Neural crest cell (in vitro differentiated cells): ENCODE data around the gene EXOSC10. TPM values are rescaled to one million over a fixed set of nuclear protein-coding genes. Genes with fewer than 3 reads are reported as not detected.
"Not testable (repeated sequence)": the region's sequence is repeated elsewhere in the genome, so short reads cannot be mapped to it uniquely, and the experiment has no call there.

ENCODE experiments used
- DNase-seq: peaks from one replicate; pipeline ENCODE4 v3.0.0; 2021; ENCODE audit warnings: low read depth, mixed read lengths, low spot score
- H3K27ac Mint-ChIP-seq: one replicate; pipeline ENCODE4 v1.8.0; 2021; ENCODE audit warnings: mild to moderate bottlenecking, mixed read lengths; ENCODE audit not compliant: unreplicated experiment
- H3K27me3 Mint-ChIP-seq: 2 replicates; pipeline ENCODE4 v1.8.0; 2021; ENCODE audit warnings: low read depth, mild to moderate bottlenecking, mixed read lengths
- H3K36me3 Mint-ChIP-seq: 2 replicates; pipeline ENCODE4 v1.8.0; 2021; ENCODE audit warnings: low read depth, mild to moderate bottlenecking, mixed read lengths
- H3K4me1 Mint-ChIP-seq: 2 replicates; pipeline ENCODE4 v1.8.0; 2021; ENCODE audit warnings: mixed read lengths
- H3K4me3 Mint-ChIP-seq: one replicate; pipeline ENCODE4 v1.8.0; 2021; ENCODE audit warnings: mild to moderate bottlenecking, mixed read lengths
- H3K9me3 Mint-ChIP-seq: 2 replicates; pipeline ENCODE4 v1.8.0; 2021; ENCODE audit warnings: mixed read lengths
- total RNA-seq: library from RNA; stranded (reverse); gene quantifications from 2 replicates; pipeline ENCODE4 v1.2.1, GENCODE V29; 2021
- TF ChIP-seq, protein P1 (sequence below): fragments of 200-600 bp; sonication (generic); conservative IDR thresholded peaks from 2 replicates; pipeline ENCODE4 v1.5.0; 2021; ENCODE audit warnings: antibody characterized with exemption, mild to moderate bottlenecking

EXOSC10 gene
- total RNA-seq, 1 donor from 2014 or later = 127 TPM

DNA sequence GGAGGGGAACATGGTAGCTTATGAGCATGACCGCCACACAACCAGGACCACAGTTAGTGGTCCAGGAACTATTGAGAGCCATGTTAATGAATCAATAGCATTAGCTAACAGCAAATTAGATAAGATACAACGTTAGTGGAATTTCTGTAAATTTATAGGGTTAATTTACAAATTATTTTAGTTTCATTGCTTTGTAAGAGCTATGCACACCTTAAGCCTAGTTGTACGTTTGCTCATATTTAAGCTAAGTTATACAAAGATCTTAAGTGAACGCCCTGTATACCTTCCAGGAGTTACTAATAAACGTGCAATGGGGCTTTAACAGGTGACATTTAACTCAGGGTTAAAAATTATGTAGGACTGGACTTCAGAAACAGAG is 749 bp downstream of the EXOSC10 start:
- peak overlapping the region; percentile 99 for H3K4me3 Mint-ChIP-seq
- H3K4me1 Mint-ChIP-seq = peaks cover 23% of the 10 kb centered on the region
- DNase-seq = no peak
- H3K27me3 Mint-ChIP-seq = no peaks in the 10 kb centered on the region
- H3K27ac Mint-ChIP-seq = peak overlapping the region; percentile 98
- TF ChIP-seq, protein P1, sequence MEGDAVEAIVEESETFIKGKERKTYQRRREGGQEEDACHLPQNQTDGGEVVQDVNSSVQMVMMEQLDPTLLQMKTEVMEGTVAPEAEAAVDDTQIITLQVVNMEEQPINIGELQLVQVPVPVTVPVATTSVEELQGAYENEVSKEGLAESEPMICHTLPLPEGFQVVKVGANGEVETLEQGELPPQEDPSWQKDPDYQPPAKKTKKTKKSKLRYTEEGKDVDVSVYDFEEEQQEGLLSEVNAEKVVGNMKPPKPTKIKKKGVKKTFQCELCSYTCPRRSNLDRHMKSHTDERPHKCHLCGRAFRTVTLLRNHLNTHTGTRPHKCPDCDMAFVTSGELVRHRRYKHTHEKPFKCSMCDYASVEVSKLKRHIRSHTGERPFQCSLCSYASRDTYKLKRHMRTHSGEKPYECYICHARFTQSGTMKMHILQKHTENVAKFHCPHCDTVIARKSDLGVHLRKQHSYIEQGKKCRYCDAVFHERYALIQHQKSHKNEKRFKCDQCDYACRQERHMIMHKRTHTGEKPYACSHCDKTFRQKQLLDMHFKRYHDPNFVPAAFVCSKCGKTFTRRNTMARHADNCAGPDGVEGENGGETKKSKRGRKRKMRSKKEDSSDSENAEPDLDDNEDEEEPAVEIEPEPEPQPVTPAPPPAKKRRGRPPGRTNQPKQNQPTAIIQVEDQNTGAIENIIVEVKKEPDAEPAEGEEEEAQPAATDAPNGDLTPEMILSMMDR = no peak
- peaks cover 3% of the 10 kb centered on the region for H3K36me3 Mint-ChIP-seq
- H3K9me3 Mint-ChIP-seq = no peaks in the 10 kb centered on the region

DNA sequence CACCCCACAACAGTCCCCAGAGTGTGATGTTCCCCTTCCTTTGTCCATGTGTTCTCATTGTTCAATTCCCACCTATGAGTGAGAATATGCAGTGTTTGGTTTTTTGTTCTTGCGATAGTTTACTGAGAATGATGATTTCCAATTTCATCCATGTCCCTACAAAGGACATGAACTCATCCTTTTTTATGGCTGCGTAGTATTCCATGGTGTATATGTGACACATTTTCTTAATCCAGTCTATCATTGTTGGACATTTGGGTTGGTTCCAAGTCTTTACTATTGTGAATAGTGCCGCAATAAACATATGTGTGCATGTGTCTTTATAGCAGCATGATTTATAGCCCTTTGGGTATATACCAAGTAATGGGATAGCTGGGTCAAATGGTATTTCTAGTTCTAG is 15.9 kb downstream of the EXOSC10 start:
- not testable (repeated sequence) for H3K4me1 Mint-ChIP-seq, H3K9me3 Mint-ChIP-seq, H3K27ac Mint-ChIP-seq, H3K27me3 Mint-ChIP-seq, H3K4me3 Mint-ChIP-seq, DNase-seq
- peaks cover 43% of the 10 kb centered on the region for H3K36me3 Mint-ChIP-seq

DNA sequence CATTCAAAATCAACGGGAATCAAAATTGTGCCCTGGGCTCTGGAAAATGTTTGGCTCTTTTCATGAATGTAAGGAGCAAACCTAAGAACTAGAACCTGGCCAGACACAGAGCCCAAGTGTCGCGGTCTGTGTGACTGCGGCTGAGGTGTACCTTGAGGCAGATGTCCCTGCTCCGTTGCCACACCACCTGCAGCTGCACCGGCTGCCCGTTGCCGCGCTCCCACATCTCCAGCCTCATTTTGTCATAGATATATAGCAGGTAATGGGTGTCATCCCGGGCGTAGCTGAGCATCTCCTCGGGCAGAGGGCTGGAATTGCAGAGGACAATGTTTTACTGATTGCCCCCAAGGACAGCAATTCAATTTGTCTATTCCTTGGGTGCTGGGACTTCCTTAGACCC is 18.7 kb downstream of the EXOSC10 start:
- H3K4me1 Mint-ChIP-seq = no peaks in the 10 kb centered on the region
- H3K27ac Mint-ChIP-seq = no peak overlapping the region

DNA sequence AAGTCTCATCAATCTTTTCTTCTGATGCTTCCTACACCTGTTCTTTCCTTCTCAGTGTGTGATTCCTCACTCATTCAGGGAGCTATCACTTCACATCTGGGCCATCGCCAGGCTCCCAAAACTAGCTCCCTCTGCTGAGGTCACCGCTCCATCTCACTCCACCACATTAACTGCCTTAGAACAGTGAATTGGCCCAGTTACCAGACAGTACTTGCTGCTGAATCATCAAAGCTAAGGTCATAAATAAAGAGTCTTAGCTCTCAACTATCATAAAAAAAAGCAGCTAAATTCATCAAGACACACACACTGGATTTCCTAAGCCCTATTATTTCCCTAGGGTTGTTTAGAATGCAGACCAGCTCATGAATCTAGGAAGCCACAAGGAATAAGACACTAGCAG is 21.0 kb downstream of the EXOSC10 start:
- Mint-ChIP-seq H3K36me3 (peaks cover 12% of the 10 kb centered on the region), H3K27me3 (no peaks in the 10 kb centered on the region), H3K4me1 (no peaks in the 10 kb centered on the region), H3K27ac (peak overlapping the region; percentile 95), H3K4me3 (no peak overlapping the region), H3K9me3 (no peaks in the 10 kb centered on the region)
- DNase-seq = no peak
- TF ChIP-seq, protein P1 = no peak

More for the DNA sequence above, 18.7 kb downstream of the EXOSC10 start:
- H3K36me3 Mint-ChIP-seq = peaks cover 27% of the 10 kb centered on the region
- no peaks in the 10 kb centered on the region for H3K9me3 Mint-ChIP-seq
- no peak for DNase-seq
- H3K27me3 Mint-ChIP-seq = no peaks in the 10 kb centered on the region
- TF ChIP-seq, protein P1 = no peak
- H3K4me3 Mint-ChIP-seq = no peak overlapping the region

DNA sequence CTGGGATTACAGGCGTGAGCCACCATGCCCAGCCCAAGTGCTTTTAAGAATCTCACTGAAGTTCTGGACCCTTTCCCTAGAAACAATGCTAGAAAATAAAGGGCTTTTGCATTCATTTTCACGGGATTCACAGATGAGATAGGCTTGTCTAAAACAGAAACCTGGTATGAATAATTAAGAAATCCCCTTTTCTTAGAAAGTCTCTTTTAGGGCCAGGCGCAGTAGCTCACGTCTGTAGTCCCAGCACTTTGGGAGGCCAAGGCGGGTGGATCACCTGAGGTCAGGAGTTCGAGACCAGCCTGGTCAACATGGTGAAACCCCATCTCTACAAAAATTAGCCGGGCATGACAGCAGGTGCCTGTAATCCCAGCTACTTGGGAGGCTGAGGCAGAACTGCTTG is 26.3 kb downstream of the EXOSC10 start:
- H3K27ac Mint-ChIP-seq, H3K4me3 Mint-ChIP-seq, H3K9me3 Mint-ChIP-seq, H3K27me3 Mint-ChIP-seq, DNase-seq, H3K4me1 Mint-ChIP-seq: not testable (repeated sequence)
- H3K36me3 Mint-ChIP-seq = peaks cover 15% of the 10 kb centered on the region

DNA sequence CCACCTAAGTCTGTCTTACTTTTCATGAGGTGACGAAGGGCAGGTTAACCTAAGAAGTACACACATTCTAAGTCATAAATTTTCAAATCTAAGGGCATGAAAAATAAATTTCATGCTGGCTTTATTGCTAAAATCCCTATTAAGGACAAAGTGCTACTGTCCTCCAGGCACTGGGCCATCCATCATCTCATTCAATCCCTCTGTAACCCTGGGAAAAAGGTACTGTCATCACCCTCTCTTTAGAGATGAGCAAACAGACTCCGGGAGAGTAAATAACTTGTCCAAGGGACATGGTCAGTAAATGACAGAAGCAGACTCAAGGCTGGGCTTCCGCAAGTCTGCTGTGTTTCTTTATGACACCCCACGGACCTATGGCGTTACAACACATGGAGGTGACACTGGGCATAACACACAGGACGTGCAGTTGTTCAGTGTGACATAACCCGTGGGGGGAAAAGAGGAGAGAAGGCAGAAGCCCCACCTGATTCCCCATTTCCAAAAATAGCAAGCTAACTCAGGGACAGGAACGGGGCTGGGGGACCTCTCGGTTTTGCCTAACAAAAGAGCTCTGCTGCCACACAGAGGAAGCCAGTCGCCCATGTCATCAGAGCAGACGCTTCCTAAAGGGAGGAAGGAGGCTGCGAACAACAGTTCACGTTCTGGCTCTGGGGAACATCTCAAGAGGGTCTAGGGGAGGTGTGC is 27.3 kb downstream of the EXOSC10 start:
- no peak overlapping the region for H3K4me3 Mint-ChIP-seq
- peaks cover 3% of the 10 kb centered on the region for H3K4me1 Mint-ChIP-seq
- no peak for DNase-seq
- peak overlapping the region; percentile 27 for H3K27ac Mint-ChIP-seq
- peaks cover 15% of the 10 kb centered on the region for H3K36me3 Mint-ChIP-seq
- TF ChIP-seq, protein P1 = no peak
- H3K9me3 Mint-ChIP-seq = no peaks in the 10 kb centered on the region
- H3K27me3 Mint-ChIP-seq = no peaks in the 10 kb centered on the region
